Uterus (tissue), 4 donors: Measurements from ENCODE around the gene COL5A1. TPM values are rescaled to one million over a fixed set of nuclear protein-coding genes. Genes with fewer than 3 reads are reported as not detected.

Experiments
- DNase-seq, 2 donors: peaks; one replicate each; pipeline ENCODE4 v3.0.0-alpha.2; 2019 to 2020
- H3K27ac ChIP-seq, 2 donors: fragments of 200-600 bp; sonication (generic); 1 replicate in 1 of 2; 2 replicates in 1 of 2; pipeline ENCODE4 v1.5.1; 2016 to 2018
- H3K27me3 ChIP-seq, 2 donors: fragments of 200-600 bp; sonication (generic); one replicate each; pipeline ENCODE4 v1.5.1; 2018 to 2019; ENCODE audit warnings: control low read depth in 1 of 2
- H3K36me3 ChIP-seq, 2 donors: fragments of 200-600 bp; sonication (generic); one replicate each; pipeline ENCODE4 v1.5.1; 2019; ENCODE audit warnings: control low read depth in 1 of 2
- H3K4me1 ChIP-seq, 2 donors: fragments of 200-600 bp; sonication (generic); one replicate each; pipeline ENCODE4 v1.5.1; 2018 to 2019; ENCODE audit warnings: control low read depth in 1 of 2
- H3K4me3 ChIP-seq, 2 donors: fragments of 200-600 bp; sonication (generic); 1 replicate in 1 of 2; 2 replicates in 1 of 2; pipeline ENCODE4 v1.5.1; 2018 to 2019; ENCODE audit warnings: mild to moderate bottlenecking in 1 of 2
- H3K9me3 ChIP-seq, 2 donors: fragments of 200-600 bp; sonication (generic); one replicate each; pipeline ENCODE4 v1.5.1; 2019; ENCODE audit warnings: control low read depth in 1 of 2
- CTCF ChIP-seq, 4 experiments: fragments of 200-600 bp in 2 of 4; fragments of 450-650 bp in 2 of 4; sonication (generic) in 2 of 4; IDR thresholded peaks; one replicate each; pipeline ENCODE4 v1.5.1; 2016 to 2019; ENCODE audit warnings: antibody characterized with exemption in 4 of 4, mild to moderate bottlenecking in 2 of 4, moderate library complexity in 1 of 4
- POLR2A ChIP-seq, 2 donors: fragments of 450-650 bp; IDR thresholded peaks; one replicate each; pipeline ENCODE4 v1.6.1; 2016; ENCODE audit warnings: antibody characterized with exemption in 2 of 2, mild to moderate bottlenecking in 1 of 2, moderate library complexity in 1 of 2
- intact Hi-C: fragments of 100-400 bp; cut with DNase I; formaldehyde crosslinking; loops from one replicate; pipeline ENCODE4 v1.15.1; 2023; ENCODE audit warnings: low total_unique reads
- total RNA-seq, 4 donors: library from RNA; depleted of rRNA in 3 of 4; stranded (reverse); fragments of >200 nt in 3 of 4; gene quantifications; one replicate each; pipeline versions ENCODE4 v1.1.0 to v1.2.4, GENCODE V29; 2014 to 2023
- donor health status: DM: yes; HTN: yes; CAD: no.

The COL5A1 gene
- total RNA-seq, 4 donors from 2014 or later = 21.2 to 604 (median 129) TPM

GRCh38 chr9:134708672-134709038 is 67.1 kb downstream of the COL5A1 start:
- Histone ChIP-seq H3K36me3 (no peaks in the 10 kb centered on the region), H3K9me3 (no peaks in the 10 kb centered on the region), H3K27ac (peak overlapping the region; percentile 90 to 95), H3K4me3 (no peak overlapping the region), H3K27me3 (no peaks in the 10 kb centered on the region), H3K4me1 (peaks cover 21 to 51% of the 10 kb centered on the region in 2 donors)
- TF ChIP-seq CTCF (IDR thresholded peaks at IDR 0.05) (no peak), POLR2A (IDR thresholded peaks at IDR 0.05) (peak in 1 of 2 donors; percentile 14)
- intact Hi-C loops = no loop called here
- no peak for DNase-seq

- no peak overlapping the region for H3K4me3 ChIP-seq
- no peaks in the 10 kb centered on the region for H3K36me3 ChIP-seq
- intact Hi-C loops = no loop called here
- H3K9me3 ChIP-seq = no peaks in the 10 kb centered on the region
- DNase-seq = peak; percentile 80 to 85
- H3K27me3 ChIP-seq = no peaks in the 10 kb centered on the region
- H3K27ac ChIP-seq = peak overlapping the region; percentile 90 to 95
- H3K4me1 ChIP-seq = peaks cover 21 to 50% of the 10 kb centered on the region in 2 donors
- TF ChIP-seq POLR2A (IDR thresholded peaks at IDR 0.05) (no peak), CTCF (IDR thresholded peaks at IDR 0.05) (no peak)
Observed at GRCh38 chr9:134709512-134710270, 68.1 kb downstream of the COL5A1 start.

GRCh38 chr9:134710271-134710540 is 68.6 kb downstream of the COL5A1 start:
- Histone ChIP-seq H3K27me3 (no peaks in the 10 kb centered on the region), H3K4me1 (peaks cover 17 to 45% of the 10 kb centered on the region in 2 donors), H3K36me3 (no peaks in the 10 kb centered on the region), H3K27ac (peak overlapping the region; percentile 90 to 95), H3K4me3 (no peak overlapping the region), H3K9me3 (no peaks in the 10 kb centered on the region)
- no peak for TF ChIP-seq POLR2A (IDR thresholded peaks at IDR 0.05)
- no peak for TF ChIP-seq CTCF (IDR thresholded peaks at IDR 0.05)
- intact Hi-C loops = no loop called here
- DNase-seq = no peak

GRCh38 chr9:134710901-134711300 is 69.3 kb downstream of the COL5A1 start:
- Histone ChIP-seq H3K9me3 (no peaks in the 10 kb centered on the region), H3K36me3 (no peaks in the 10 kb centered on the region), H3K27me3 (no peaks in the 10 kb centered on the region), H3K4me1 (peaks cover 10 to 42% of the 10 kb centered on the region in 2 donors), H3K27ac (peak overlapping the region; percentile 7 to 26), H3K4me3 (no peak overlapping the region)
- DNase-seq = no peak
- no peak for TF ChIP-seq CTCF (IDR thresholded peaks at IDR 0.05)
- TF ChIP-seq POLR2A (IDR thresholded peaks at IDR 0.05) = no peak
- intact Hi-C loops = no loop called here

- Histone ChIP-seq H3K36me3 (no peaks in the 10 kb centered on the region), H3K9me3 (no peaks in the 10 kb centered on the region), H3K4me1 (peaks cover 9 to 31% of the 10 kb centered on the region in 2 donors), H3K4me3 (no peak overlapping the region), H3K27ac (peak overlapping the region in 1 of 2 donors; percentile 24), H3K27me3 (no peaks in the 10 kb centered on the region)
- no peak for DNase-seq
- intact Hi-C loops = no loop called here
- TF ChIP-seq POLR2A (IDR thresholded peaks at IDR 0.05) = no peak
- no peak for TF ChIP-seq CTCF (IDR thresholded peaks at IDR 0.05)
Observed at GRCh38 chr9:134712243-134712642, 70.6 kb downstream of the COL5A1 start.
